ENCODE measurements around the gene BDKRB1.

DNA sequence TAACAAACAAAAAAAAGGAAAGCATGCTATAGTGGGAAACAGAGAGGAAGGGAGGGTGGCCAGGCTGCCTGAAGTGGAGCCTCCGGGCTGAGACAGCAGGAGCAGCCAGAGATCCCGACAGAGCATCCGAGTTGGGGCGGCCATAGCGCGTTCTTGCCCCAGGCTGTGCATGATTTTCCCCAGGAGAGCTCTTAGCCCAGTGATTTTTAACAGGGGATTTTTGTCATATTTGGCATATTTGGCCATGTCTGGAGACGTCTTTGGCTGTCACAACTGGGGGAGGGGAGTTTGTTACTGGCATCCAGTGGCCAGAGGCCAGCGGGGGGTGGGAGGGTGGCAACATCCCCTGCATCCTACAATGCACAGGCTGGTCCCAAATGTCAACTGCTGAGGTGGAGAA, 23.6 kb downstream of the BDKRB1 start:
- TF ChIP-seq CTCF (IDR thresholded peaks at IDR 0.05) (no peak), USF2 (CRISPR knock-in tag; IDR thresholded peaks at IDR 0.05) (no peak), USF1 (CRISPR knock-in tag; IDR thresholded peaks at IDR 0.05) (no peak), CREB1 (CRISPR knock-in tag; IDR thresholded peaks at IDR 0.05) (no peak), SMAD4 (CRISPR knock-in tag; IDR thresholded peaks at IDR 0.05) (no peak), RELA (CRISPR knock-in tag; IDR thresholded peaks at IDR 0.05; ENCODE audit: borderline replicate concordance) (no peak), TCF7 (CRISPR knock-in tag; IDR thresholded peaks at IDR 0.05; ENCODE audit: low read depth) (no peak), AR (CRISPR knock-in tag; IDR thresholded peaks at IDR 0.05) (no peak)
- TF ChIP-seq, protein P1, sequence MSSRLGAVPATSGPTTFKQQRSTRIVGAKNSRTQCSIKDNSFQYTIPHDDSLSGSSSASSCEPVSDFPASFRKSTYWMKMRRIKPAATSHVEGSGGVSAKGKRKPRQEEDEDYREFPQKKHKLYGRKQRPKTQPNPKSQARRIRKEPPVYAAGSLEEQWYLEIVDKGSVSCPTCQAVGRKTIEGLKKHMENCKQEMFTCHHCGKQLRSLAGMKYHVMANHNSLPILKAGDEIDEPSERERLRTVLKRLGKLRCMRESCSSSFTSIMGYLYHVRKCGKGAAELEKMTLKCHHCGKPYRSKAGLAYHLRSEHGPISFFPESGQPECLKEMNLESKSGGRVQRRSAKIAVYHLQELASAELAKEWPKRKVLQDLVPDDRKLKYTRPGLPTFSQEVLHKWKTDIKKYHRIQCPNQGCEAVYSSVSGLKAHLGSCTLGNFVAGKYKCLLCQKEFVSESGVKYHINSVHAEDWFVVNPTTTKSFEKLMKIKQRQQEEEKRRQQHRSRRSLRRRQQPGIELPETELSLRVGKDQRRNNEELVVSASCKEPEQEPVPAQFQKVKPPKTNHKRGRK (CRISPR knock-in tag; IDR thresholded peaks at IDR 0.05; ENCODE audit: borderline replicate concordance), result no peak
- TF ChIP-seq, protein P2, sequence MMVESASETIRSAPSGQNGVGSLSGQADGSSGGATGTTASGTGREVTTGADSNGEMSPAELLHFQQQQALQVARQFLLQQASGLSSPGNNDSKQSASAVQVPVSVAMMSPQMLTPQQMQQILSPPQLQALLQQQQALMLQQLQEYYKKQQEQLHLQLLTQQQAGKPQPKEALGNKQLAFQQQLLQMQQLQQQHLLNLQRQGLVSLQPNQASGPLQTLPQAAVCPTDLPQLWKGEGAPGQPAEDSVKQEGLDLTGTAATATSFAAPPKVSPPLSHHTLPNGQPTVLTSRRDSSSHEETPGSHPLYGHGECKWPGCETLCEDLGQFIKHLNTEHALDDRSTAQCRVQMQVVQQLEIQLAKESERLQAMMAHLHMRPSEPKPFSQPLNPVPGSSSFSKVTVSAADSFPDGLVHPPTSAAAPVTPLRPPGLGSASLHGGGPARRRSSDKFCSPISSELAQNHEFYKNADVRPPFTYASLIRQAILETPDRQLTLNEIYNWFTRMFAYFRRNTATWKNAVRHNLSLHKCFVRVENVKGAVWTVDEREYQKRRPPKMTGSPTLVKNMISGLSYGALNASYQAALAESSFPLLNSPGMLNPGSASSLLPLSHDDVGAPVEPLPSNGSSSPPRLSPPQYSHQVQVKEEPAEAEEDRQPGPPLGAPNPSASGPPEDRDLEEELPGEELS (CRISPR knock-in tag; IDR thresholded peaks at IDR 0.05), result no peak

All from WTC11 (cell line).